Mucosa of descending colon (tissue), 3 donors: ENCODE results near the gene SRSF11. TPM values are rescaled to one million over a fixed set of nuclear protein-coding genes. Genes with fewer than 3 reads are reported as not detected.

ENCODE experiments used
- ATAC-seq: fragments of 200-7000 bp; cut with Tn5 transposase; one replicate; pipeline ENCODE4 v1.9.1; 2020; ENCODE audit warnings: mild to moderate bottlenecking, moderate library complexity
- DNase-seq, 3 donors: peaks; one replicate each; pipeline ENCODE4 v3.0.0-alpha.2; 2020
- H3K36me3 ChIP-seq: fragments of 200-600 bp; one replicate; pipeline ENCODE4 v1.8.0; 2021; ENCODE audit warnings: low read depth, mild to moderate bottlenecking
- H3K4me1 ChIP-seq: fragments of 200-600 bp; one replicate; pipeline ENCODE4 v1.8.0; 2021; ENCODE audit warnings: low read depth, mild to moderate bottlenecking
- H3K4me3 ChIP-seq: fragments of 200-600 bp; one replicate; pipeline ENCODE4 v1.8.0; 2021; ENCODE audit warnings: mild to moderate bottlenecking
- H3K9me3 ChIP-seq: fragments of 200-600 bp; one replicate; pipeline ENCODE4 v1.8.0; 2021; ENCODE audit warnings: mild to moderate bottlenecking
- CTCF ChIP-seq: fragments of 200-600 bp; IDR thresholded peaks from one replicate; pipeline ENCODE4 v1.8.0; 2022; ENCODE audit warnings: antibody characterized with exemption, mild to moderate bottlenecking
- intact Hi-C, 2 donors: fragments of 100-400 bp; cut with DNase I in 1 of 2; cut with micrococcal nuclease in 1 of 2; formaldehyde crosslinking; loops; one replicate each; pipeline versions ENCODE4 v1.11.0 to v1.11.1; 2022; cut with DNase I, micrococcal nuclease
- total RNA-seq, 3 donors: library from RNA; stranded (reverse); fragmentation: NEBNext Ultra II Directional in 2 of 3; extraction: Animal tissue kit (Norgen Biotek cat#: 25700) in 2 of 3; gene quantifications; one replicate each; pipeline versions ENCODE4 v1.2.1 to v1.2.4, GENCODE V29; 2021 to 2023
- donor health status: DM: no; HTN: no; CAD: no; lungs with moderate emphysema.
- donor health status: DM: no; HTN: no; CAD: no.
- donor health status: DM: no; HTN: yes; CAD: no.

Gene SRSF11
- total RNA-seq, 3 donors from 2014 or later: 113 to 147 (median 126) TPM

- H3K4me3 ChIP-seq: no peak overlapping the region
- H3K36me3 ChIP-seq: no peaks in the 10 kb centered on the region
- no peaks in the 10 kb centered on the region for H3K4me1 ChIP-seq
- no peaks in the 10 kb centered on the region for H3K9me3 ChIP-seq
- intact Hi-C loops: no loop called here
- no peak for TF ChIP-seq CTCF
- no peak for DNase-seq
- ATAC-seq: no peak
Observed at GRCh38 chr1:70194601-70195000, 26.6 kb upstream of the SRSF11 start.

- TF ChIP-seq CTCF: no peak
- intact Hi-C loops: no loop called here
- H3K4me3 ChIP-seq: no peak overlapping the region
- H3K4me1 ChIP-seq: no peaks in the 10 kb centered on the region
- no peaks in the 10 kb centered on the region for H3K9me3 ChIP-seq
- no peaks in the 10 kb centered on the region for H3K36me3 ChIP-seq
- DNase-seq (no peak), ATAC-seq (no peak)
Observed at GRCh38 chr1:70195342-70195741, 25.8 kb upstream of the SRSF11 start.

GRCh38 chr1:70196333-70196732 lies 24.8 kb upstream of the SRSF11 start:
- Histone ChIP-seq H3K4me3 (no peak overlapping the region), H3K9me3 (no peaks in the 10 kb centered on the region), H3K4me1 (no peaks in the 10 kb centered on the region), H3K36me3 (no peaks in the 10 kb centered on the region)
- ATAC-seq (no peak), DNase-seq (no peak)
- intact Hi-C loops: no loop called here
- TF ChIP-seq CTCF: no peak

GRCh38 chr1:70200065-70200464 lies 21.1 kb upstream of the SRSF11 start:
- Histone ChIP-seq H3K9me3 (no peaks in the 10 kb centered on the region), H3K36me3 (no peaks in the 10 kb centered on the region), H3K4me3 (no peak overlapping the region), H3K4me1 (peaks cover 10% of the 10 kb centered on the region)
- intact Hi-C loops: no loop called here
- TF ChIP-seq CTCF: no peak
- ATAC-seq: no peak
- DNase-seq: no peak

GRCh38 chr1:70202173-70202758 lies 18.9 kb upstream of the SRSF11 start:
- intact Hi-C loops: no loop called here
- H3K36me3 ChIP-seq: no peaks in the 10 kb centered on the region
- TF ChIP-seq CTCF: no peak
- no peak for DNase-seq
- no peak for ATAC-seq
- H3K4me3 ChIP-seq: no peak overlapping the region
- no peaks in the 10 kb centered on the region for H3K9me3 ChIP-seq
- peaks cover 20% of the 10 kb centered on the region for H3K4me1 ChIP-seq

- H3K4me1 ChIP-seq: peaks cover 20% of the 10 kb centered on the region
- no peak for DNase-seq
- no peaks in the 10 kb centered on the region for H3K36me3 ChIP-seq
- no peak for TF ChIP-seq CTCF
- intact Hi-C loops: no loop called here
- ATAC-seq: no peak
- no peak overlapping the region for H3K4me3 ChIP-seq
- H3K9me3 ChIP-seq: no peaks in the 10 kb centered on the region
Observed at GRCh38 chr1:70204139-70204538, 17.0 kb upstream of the SRSF11 start.
